Fibroblast of the conjunctiva (primary cell): ENCODE measurements around the gene ZDHHC11.

Experiments
- DNase-seq: peaks from one replicate; pipeline ENCODE4 v3.0.0-alpha.2; 2010; ENCODE audit warnings: low read depth

The ZDHHC11 gene, protein sequence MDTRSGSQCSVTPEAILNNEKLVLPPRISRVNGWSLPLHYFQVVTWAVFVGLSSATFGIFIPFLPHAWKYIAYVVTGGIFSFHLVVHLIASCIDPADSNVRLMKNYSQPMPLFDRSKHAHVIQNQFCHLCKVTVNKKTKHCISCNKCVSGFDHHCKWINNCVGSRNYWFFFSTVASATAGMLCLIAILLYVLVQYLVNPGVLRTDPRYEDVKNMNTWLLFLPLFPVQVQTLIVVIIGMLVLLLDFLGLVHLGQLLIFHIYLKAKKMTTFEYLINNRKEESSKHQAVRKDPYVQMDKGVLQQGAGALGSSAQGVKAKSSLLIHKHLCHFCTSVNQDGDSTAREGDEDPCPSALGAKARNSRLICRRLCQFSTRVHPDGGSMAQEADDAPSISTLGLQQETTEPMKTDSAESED

DNA sequence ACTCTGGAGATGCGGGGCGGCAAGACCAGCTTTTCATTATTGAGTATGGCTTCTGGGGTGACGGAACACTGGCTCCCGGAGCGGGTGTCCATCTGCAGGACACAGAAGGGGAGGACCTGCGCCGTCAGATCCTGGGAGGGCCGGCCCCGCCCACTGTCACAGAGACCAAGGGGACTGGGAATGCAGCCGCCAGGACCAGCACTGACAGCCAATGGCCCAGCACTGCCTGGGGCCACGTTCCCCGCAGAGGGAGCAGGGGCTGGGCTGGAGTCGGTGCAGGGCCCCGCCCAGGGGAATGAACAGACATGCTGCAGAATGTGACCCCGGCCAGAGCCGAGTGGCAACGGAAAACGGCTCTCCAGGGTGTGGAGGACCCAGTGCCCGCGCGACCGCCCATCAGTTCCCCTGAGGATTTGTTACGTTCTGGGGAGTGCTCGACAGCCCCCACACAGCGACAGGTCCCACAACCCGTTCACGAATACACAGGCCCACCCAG, at the start of gene ZDHHC11:
TSS of gene ZDHHC11 (minus strand) at position 476 of the 496 bp plus-strand sequence. CDS start at position 92, 384 bp downstream.
- no peak for DNase-seq

DNA sequence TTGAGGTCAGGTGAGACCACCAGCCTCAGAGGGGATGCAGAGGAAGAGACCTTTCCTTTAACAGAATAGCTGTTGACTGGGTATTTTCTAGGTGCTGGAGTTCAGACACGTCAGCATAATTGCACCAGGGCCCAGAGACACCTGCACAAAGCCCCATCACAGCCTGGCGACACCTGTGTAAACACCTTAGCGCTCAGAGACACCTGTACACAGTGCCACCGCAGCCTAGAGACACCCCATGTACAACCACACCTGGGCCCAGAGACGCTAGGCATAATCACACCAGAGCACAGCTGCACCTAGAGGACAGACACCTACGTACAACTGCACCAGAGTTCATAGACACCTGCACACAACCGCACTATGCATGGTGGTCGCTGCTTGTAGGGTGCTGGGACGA, 42.9 kb upstream of the ZDHHC11 start:
- no peak for DNase-seq

DNA sequence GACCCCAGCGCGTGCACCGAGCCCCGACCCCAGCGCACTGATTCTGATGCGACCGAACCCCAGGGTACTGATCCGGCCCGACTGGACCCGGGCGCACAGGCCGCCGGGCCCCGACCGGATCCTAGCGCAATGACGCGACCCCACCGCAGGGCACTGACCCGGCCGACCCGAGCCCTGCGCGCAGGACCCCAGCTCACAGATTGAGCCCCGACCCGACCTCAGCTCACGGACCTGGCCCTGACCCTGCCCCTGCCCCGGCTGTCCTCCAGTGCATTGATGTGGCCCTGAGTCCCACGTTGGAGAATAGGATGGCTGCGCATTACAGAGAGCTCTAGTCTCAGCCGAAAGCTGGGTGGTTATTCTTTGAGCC, 42.3 kb upstream of the ZDHHC11 start:
- no peak for DNase-seq

DNA sequence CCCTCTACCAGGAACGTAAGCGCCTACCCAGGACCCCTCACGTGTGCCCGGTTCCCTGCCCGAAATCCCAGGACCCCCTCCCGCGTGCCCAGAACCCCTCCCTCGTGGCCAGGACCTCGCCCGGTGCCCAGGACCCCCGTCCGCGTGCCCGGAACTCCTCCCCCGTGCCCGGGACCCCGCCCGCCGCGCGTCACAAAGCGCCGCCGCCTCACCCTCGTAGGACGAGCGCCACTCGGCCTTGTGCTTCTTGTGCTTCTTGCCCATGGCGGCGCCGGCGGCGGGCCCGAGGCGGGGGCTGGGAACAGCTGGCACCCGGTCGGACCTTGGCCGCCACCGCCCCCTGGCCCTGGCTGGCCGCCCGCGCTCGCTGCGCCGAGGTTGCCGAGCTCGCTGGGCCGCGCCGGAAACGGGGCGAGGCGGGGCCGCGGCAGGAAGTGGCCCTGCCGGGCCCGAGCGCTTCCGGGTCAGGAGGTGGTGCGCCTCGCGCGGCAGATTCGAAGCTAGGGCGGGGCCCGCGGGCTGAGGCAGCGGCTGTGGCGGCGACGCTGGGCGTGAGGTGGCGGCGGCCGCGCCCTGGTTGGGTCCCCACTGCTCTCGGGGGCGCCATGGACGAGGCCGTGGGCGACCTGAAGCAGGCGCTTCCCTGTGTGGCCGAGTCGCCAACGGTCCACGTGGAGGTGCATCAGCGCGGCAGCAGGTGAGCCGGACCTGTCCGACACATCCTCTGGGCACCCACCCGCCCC, 41.8 kb upstream of the ZDHHC11 start, which contains the start of the genes BRD9 and TRIP13:
TSS of gene BRD9 (minus strand) at position 408 of the 743 bp plus-strand sequence. CDS start at position 264, 144 bp downstream.
TSS of gene TRIP13 (plus strand) at position 491 of the 743 bp plus-strand sequence. CDS start at position 606, 115 bp downstream.
- peak; percentile 22 for DNase-seq

DNA sequence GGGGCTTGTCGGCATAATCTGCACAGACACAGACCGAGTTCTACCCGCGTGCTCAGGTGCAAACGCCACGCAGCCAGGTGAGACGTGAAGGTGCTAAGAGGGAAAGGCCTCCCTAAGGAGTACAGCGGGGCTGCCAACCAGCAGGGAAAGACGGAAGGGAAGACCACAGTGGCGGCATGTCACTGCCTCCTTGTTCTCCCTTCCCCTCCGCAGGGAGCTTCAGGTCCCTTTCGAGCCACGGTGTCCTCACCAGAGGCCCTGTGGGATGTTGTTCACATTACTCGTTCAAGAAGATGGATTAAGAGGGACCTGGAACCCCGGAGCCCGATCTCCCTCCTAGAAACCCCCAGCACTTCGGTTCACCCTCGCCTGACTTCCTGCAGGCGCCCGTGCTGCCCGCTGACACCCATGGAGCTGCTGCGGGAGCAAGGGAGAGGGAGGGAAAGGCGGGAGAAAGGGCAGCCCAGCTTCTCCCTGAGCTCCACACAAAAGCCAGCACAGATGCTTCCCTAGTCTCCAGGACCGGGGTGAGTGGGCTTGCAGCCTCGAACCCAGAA, 41.1 kb upstream of the ZDHHC11 start:
- no peak for DNase-seq

DNA sequence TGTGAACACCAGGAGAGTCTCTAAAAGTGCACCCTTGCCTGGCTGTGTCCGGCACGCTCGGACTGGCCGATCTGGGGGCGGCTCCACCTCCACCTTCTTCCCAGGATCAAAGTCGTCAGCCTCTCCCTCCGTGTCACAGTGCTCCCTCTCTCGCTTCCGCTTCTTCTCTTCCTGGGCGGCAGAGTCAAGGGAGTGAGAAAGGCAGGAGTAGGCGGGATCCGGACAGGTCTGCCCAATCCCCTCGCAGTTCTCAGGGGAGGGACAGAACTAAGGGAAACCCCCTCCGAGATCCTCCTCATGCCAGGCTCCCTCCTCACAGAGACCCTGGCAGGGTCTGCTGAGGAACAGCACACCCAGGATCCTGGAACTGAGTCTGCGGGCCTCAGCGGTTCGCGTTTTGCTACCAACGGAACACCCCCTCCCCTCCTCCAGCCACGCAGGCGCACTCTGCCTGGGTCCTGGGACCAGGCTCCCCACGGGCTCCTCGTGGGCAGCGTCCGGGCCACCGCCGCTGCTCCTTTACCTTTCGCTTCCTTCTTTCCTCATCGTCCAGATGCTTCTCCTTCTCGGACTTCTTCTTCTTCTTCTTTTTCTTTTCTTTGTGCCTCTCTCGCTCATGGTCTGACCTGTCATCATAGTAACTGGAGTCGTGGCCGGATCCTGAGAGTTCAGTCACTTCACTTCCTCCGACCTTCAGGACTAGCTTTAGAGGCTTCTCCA, 40.5 kb upstream of the ZDHHC11 start:
- DNase-seq, result no peak

DNA sequence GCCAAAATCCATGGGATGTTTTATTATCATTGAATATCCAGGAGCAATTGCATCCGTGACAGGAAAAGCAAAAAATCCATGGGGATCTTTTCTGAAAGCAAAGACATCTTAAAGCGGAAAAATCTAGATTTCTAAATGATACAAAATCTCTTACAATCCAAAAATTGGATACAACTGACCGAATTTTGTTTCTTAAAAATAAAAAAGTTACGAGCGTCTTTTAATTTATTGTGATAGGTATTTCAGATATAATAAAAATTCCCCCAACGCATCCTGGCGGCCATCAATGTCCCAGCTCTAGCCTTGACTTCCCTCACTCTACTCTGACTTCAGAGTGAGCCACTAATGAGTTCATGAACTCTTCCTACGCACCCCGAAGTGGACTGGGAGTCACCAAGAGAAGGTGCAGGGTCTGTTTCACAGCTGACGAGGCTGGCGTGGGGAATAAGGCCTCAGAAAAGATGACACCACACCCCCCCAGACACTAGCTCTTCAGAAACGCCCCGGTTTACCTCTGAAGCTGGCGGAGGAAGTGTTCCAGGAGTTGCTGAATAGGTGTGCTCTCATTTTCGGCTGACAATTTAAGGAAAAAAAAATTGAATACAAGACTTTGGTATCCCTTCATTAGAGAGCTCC, 38.4 kb upstream of the ZDHHC11 start:
- DNase-seq, result no peak

DNA sequence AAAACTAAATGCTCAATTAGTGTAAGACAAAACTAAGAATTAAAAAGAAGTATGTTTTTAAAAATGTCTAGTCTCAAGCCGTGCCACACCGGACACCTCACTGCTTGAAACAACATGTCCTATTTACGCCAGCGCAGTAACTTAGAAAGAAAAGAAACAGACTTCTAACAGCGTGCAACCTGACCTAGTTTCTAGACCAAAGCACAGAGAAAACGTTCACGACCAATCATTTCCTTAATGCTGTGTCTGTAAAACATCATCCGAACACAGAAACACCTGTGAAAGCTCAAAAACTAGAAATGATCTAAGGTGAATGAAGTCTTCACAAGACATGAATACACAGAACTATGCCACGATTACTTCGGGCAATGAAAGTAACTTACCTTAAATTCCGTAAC, 37.9 kb upstream of the ZDHHC11 start:
- no peak for DNase-seq

DNA sequence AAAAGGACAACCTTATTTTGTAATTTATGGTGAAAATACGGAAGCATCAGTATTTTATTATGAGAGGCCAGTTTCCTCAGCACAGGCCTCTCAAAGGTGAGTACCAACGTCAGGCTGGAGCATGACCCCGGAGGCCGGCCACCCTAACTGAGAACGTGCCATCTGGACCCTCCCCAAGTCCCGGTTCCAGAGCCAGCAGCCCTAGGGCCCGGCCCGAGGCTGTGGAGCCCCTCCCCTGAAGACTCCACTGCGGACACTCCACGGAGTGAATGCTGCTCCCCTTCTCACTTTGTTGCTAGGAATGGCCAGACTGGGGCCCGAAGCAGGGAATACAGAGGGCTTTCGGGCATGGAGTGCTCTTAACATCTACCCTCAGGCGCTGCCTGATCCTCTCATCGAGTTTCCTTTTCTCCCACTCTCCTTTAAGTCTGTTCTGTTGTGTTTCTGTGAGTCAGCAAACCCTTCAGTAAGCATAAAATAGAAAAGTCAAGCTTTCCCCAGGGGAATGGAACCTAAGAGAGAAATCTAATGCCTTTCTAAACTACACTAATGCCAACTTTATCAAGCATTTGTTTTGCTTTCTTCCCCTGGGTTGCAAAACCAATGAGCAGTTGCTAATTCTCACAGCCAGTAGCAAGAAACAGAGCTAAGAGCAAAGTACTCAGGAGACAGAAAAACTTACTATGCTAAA, 37.3 kb upstream of the ZDHHC11 start:
- DNase-seq, result peak; percentile 43

DNA sequence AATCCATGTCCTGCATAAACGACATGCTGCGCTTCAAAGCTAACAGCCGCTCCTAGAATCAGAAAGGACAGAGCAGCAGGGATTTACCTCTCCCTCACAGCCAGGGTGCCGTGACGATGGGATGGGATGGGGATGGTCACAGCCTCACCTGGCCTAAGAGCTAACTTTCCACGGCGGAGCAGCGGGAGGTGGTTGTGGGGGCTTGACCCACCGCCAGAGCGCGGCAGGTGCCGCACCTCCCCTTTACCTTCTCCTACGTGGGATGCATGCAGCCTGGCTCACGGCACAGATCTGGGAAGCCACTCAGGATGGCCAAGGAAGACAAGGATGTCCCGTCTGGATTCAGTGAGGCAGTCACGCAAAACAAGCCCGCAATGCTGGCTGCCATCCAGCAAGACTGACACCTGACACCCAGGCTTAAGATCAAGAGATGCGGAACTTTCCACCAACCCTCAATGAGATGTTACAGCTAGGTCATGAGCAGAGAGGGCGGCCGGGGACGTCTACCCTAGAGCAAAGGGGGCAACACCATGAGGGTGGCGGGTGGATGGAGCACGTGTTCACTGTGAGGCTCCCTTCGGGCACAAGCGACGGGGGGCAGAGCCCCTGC, 36.0 kb upstream of the ZDHHC11 start:
- no peak for DNase-seq

DNA sequence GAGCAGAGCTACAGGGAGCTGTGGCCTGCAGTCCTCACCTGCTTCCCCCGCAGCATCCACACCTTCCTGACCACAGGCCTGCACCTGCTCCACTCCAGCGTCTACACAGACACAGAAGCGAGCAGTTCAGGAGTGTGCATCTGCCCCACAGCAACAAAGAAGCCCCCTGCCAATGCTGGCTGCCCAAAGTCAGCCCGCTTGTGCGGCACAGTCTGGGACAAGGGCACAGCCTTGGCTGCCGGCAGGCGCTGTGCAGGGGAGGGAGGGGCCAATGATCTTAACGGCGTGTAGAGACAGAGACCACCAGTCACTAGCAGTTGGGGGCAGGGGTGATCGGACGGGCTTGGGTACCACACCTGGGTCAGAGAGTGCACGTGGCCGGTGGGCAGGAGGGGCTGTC, 35.2 kb upstream of the ZDHHC11 start:
- DNase-seq, result no peak

DNA sequence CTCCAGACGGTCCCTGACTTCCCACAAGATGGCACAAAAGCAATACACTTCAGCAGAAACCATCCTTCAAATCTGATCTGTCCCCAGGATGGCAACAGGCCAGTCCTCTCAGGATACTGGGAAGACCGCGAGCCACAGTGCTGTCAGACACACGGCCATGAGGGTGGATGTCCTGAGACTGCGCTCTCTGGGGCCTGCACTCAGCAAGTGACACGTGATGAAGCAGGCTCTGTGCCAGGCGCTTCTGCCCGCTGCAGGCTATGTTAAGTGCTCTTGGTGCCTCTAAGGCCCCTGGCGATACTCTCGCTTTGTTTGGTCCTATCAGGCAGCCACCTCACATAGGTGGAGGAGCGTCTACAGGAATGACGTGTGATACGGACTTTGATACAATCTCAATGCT, 34.7 kb upstream of the ZDHHC11 start:
- no peak for DNase-seq

DNA sequence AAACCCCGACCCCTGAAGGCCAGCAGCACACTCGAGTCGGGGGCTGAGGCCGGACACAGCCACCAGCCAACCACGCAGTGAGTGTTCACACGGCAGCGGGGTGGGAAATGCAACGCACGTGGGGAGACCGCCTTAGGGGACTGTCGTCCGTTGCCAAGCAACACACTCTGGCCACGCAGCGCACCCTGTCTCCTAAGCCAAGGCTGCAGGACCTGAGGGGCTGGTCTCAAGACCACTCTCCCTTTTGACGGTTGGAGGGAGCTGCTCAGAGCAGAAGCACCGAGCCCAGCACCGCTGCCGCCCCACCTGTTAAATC, 34.3 kb upstream of the ZDHHC11 start:
- DNase-seq, result no peak

DNA sequence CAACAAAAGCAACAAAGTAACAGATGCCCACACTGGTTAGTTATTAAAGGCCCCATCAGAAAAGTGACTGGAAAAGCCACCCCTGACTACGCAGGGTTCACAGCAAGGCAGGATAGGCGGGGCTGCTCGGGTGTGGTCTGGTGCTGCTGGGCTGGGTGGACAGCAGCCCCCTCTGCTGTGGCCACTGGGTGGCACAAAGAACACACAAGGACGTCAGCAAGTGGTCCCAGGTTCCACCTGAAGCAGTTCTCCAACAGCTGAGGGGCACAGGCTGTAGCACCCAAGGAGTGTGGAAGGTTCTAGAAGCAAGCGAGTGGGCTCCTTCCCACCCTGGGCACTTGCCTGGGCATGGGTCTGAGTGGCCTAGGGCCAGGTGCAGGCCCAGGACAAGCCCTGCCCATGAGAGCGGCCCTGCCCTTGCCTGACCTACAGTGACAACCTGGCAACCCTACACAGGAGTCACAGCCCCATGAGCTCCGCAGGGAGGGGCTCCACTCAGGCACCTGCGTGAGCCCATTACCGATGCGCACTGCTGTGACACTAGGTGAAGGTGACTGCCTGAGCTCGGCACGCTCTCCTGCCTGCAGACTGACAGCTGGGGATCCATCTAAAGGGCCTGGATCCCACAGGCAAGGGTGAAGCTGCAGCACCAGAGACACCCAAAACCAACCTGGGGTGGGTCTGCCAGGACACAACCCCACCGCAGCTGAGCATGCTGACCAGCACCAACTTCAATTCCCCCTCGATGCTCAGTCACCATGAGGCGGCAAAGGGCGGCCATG, 33.8 kb upstream of the ZDHHC11 start:
- no peak for DNase-seq

DNA sequence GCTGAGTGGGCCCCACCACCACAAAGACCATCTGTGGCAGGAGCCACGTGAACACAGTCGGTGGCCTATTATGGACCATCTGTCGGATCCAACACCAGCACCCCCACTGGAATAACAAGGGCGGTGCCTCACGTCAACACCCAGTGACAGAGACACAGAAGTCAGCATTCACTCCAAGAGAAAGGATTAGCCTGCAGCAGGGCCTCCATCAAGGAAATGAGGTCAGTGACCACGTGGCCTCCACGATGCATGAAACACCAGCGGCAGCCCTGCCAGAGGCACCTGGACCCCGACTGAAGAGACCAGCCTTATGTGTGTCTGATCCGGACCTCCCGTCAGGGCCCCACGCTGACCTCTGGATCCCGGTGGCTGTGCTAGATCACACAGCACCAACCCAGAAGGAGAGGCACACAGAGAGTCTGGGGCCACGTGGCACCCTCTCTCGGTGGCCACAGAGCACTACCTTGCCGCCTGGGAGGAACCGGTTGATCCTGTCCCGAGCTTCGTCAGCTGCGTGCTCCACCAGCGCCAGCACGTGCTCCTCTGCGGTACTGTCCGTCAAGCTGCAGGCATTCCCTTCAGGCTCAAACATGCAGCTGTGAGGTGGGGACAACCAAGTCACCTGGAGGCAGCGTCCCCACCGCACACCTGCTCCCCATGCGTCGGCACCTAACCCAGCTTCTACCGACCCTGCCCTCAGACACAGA, 32.8 kb upstream of the ZDHHC11 start:
- DNase-seq, result no peak

DNA sequence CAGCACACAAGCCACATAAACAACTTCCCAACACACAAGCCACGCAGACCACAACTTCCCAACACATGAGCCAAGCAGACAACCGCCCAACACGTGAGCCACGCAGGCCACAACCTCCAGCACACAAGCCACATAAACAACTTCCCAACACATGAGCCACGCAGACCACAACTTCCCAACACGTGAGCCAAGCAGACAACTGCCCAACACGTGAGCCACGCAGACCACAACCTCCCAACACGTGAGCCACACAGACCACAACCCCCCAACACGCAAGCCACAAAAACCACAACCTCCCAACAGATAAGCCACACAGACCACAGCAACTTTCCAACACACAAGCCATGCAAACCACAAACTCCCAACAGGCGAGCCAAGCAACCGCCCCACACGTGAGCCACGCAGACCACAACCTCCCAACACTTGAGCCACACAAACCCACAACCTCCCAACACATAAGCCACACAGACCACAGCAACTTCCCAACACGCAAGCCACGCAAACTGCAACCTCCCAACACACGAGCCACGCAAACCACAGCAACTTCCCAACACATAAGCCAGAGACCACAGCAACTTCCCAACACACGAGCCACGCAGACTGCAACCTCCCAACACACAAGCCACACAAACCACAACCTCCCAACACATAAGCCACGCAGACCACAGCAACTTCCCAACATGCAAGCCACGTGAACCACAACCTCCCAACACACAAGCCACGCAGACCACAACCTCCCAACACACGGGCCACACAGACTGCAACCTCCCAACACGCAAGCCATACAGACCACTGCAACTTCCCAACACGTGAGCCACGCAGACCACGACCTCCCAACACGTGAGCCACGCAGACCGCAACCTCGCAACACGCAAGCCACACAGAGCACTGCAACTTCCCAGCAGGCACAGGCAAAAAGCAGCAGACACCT, 31.7 kb upstream of the ZDHHC11 start:
- no peak for DNase-seq

DNA sequence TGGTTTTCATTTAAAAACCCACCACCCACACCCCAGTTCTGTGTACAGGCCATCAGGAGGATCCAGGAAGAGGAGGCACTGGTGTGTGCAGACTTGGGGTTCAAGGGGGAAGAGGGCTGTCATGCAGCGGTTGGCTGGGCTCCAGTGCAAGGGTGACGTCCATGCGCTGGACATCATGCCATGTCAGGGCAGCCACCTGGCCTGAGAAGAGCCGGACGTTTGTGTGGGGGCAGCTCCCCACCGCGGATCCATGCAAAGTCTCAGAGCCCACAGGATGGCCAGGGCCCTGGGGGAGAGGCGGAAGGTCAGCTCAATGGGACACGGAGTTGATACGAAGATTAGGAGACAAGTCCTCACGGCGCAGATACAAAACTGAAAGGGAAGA, 30.8 kb upstream of the ZDHHC11 start:
- DNase-seq, result no peak
